K562 (cell line): ENCODE results near the gene FAM131C. TPM values are rescaled to one million over a fixed set of nuclear protein-coding genes. Genes with fewer than 3 reads are reported as not detected.

ENCODE experiments used
- CEBPB ChIP-seq: fragments of 450-650 bp; IDR thresholded peaks from 2 replicates; pipeline ENCODE4 v1.6.1; 2016; ENCODE audit warnings: missing genetic modification characterization, missing compliant biosample characterization
- KDM1A ChIP-seq, 2 experiments: fragments of 450-650 bp; IDR thresholded peaks; 2 replicates each; pipeline ENCODE4 v1.6.1; 2016; ENCODE audit warnings: mild to moderate bottlenecking in 2 of 2
- MYNN ChIP-seq, 2 experiments: sonication (generic); formaldehyde crosslinking in 1 of 2; IDR thresholded peaks; 2 replicates each; pipeline versions ENCODE4 v1.5.0 to v1.6.1; 2016 to 2020; ENCODE audit warnings: antibody characterized with exemption in 1 of 2, missing genetic modification reagents in 1 of 2
- NFIC ChIP-seq: fragments of 450-650 bp; IDR thresholded peaks from 2 replicates; pipeline ENCODE4 v1.6.1; 2017; ENCODE audit warnings: mild to moderate bottlenecking, inconsistent platforms
- PTTG1 ChIP-seq: fragments of 450-650 bp; IDR thresholded peaks from 2 replicates; pipeline ENCODE4 v1.6.1; 2016; ENCODE audit warnings: low read depth, mild to moderate bottlenecking, missing genetic modification characterization, missing compliant biosample characterization
- THAP7 ChIP-seq: fragments of 250-450 bp; sonication (Bioruptor Pico); IDR thresholded peaks from 2 replicates; pipeline ENCODE4 v1.5.0; 2021
- TRIM25 ChIP-seq: fragments of 450-650 bp; IDR thresholded peaks from 2 replicates; pipeline ENCODE4 v1.7.0; 2016; ENCODE audit warnings: borderline replicate concordance
- ZFP36 ChIP-seq: fragments of 150-350 bp; IDR thresholded peaks from 2 replicates; pipeline ENCODE4 v1.6.1; 2018; ENCODE audit warnings: low read length, low read depth; ENCODE audit not compliant: partially characterized antibody
- ZNF232 ChIP-seq: sonication (generic); formaldehyde crosslinking; IDR thresholded peaks from 2 replicates; pipeline ENCODE4 v1.8.0; 2022; ENCODE audit warnings: mild to moderate bottlenecking, missing genetic modification reagents
- ZNF253 ChIP-seq: fragments of 250-450 bp; sonication (Bioruptor Pico); conservative IDR thresholded peaks from 2 replicates; pipeline ENCODE4 v1.6.1; 2021; ENCODE audit warnings: mild to moderate bottlenecking
- ZNF395 ChIP-seq: fragments of 200-800 bp; sonication (Bioruptor generic); IDR thresholded peaks from 2 replicates; pipeline ENCODE4 v1.6.1; 2017; ENCODE audit warnings: missing genetic modification characterization, missing compliant biosample characterization
- polyA plus RNA-seq, 8 experiments: library from polyadenylated mRNA; depleted of rRNA in 4 of 8; stranded (reverse) in 5 of 8; unstranded in 3 of 8; fragments of >200 nt; fragmentation: Nextera tagmentation in 2 of 8; fragmentation: Illumina TruSeq in 1 of 8; extraction: Ambion mirVana in 2 of 8; extraction: Trizol in 1 of 8; gene quantifications; 2 replicates each; pipeline versions ENCODE4 v1.2.1 to v1.2.3, GENCODE V29; 2011 to 2014; ENCODE audit warnings: inconsistent platforms in 1 of 8, missing spikeins in 1 of 8
- total RNA-seq, 7 experiments: library from RNA; depleted of rRNA in 6 of 7; stranded (reverse); fragments of >200 nt in 6 of 7; fragmentation: Illumina TruSeq in 2 of 7; extraction: Trizol in 2 of 7; gene quantifications; 2 replicates each; pipeline versions ENCODE4 v1.2.1 to v1.2.3, GENCODE V29; 2011 to 2021; ENCODE audit warnings: low replicate concordance in 1 of 7
- TF ChIP-seq, protein P1 (sequence below): fragments of 450-650 bp; formaldehyde crosslinking; IDR thresholded peaks from 2 replicates; pipeline ENCODE4 v1.4.0; 2022; ENCODE audit warnings: missing genetic modification characterization
- TF ChIP-seq, protein P2 (sequence below): fragments of 450-650 bp; IDR thresholded peaks from 2 replicates; pipeline ENCODE4 v1.6.1; 2016; ENCODE audit warnings: missing biosample characterization, missing genetic modification characterization
- TF ChIP-seq, protein P3 (sequence below): IDR thresholded peaks from 2 replicates; pipeline ENCODE4 v1.6.1; 2011; ENCODE audit not compliant: insufficient read length; ENCODE audit errors: extremely low read depth

Gene FAM131C
- total and polyA plus RNA-seq, 9 of the 15 experiments (the other 6 are each of a cell fraction or from before 2014, with no cell fraction given), result 0.10 to 0.29 (median 0.16) TPM; not detected in 6

- TF ChIP-seq TRIM25, result no peak
- TF ChIP-seq, protein P1, sequence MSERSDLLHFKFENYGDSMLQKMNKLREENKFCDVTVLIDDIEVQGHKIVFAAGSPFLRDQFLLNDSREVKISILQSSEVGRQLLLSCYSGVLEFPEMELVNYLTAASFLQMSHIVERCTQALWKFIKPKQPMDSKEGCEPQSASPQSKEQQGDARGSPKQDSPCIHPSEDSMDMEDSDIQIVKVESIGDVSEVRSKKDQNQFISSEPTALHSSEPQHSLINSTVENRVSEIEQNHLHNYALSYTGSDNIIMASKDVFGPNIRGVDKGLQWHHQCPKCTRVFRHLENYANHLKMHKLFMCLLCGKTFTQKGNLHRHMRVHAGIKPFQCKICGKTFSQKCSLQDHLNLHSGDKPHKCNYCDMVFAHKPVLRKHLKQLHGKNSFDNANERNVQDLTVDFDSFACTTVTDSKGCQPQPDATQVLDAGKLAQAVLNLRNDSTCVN, result no peak
- TF ChIP-seq PTTG1 (tag), result no peak
- TF ChIP-seq ZNF253 (CRISPR knock-in tag), result no peak
- no peak for TF ChIP-seq ZNF232
- TF ChIP-seq MYNN (IDR thresholded peaks at IDR 0.05), result 0 out of 2 replicates have a peak, but pooled peaks have one; percentile 35
- TF ChIP-seq MYNN (CRISPR knock-in tag; IDR thresholded peaks at IDR 0.05), result no peak
- TF ChIP-seq, protein P2, sequence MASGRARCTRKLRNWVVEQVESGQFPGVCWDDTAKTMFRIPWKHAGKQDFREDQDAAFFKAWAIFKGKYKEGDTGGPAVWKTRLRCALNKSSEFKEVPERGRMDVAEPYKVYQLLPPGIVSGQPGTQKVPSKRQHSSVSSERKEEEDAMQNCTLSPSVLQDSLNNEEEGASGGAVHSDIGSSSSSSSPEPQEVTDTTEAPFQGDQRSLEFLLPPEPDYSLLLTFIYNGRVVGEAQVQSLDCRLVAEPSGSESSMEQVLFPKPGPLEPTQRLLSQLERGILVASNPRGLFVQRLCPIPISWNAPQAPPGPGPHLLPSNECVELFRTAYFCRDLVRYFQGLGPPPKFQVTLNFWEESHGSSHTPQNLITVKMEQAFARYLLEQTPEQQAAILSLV (tag), result no peak
- TF ChIP-seq, protein P3, sequence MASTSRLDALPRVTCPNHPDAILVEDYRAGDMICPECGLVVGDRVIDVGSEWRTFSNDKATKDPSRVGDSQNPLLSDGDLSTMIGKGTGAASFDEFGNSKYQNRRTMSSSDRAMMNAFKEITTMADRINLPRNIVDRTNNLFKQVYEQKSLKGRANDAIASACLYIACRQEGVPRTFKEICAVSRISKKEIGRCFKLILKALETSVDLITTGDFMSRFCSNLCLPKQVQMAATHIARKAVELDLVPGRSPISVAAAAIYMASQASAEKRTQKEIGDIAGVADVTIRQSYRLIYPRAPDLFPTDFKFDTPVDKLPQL, result no peak
- no peak for TF ChIP-seq CEBPB (tag)
- TF ChIP-seq ZNF395 (CRISPR knock-in tag), result no peak
- TF ChIP-seq THAP7 (CRISPR knock-in tag), result no peak
- TF ChIP-seq ZFP36, result peak; percentile 10
- no peak for TF ChIP-seq NFIC
- no peak for TF ChIP-seq KDM1A (IDR thresholded peaks at IDR 0.05)
Measured at GRCh38 chr1:16078925-16079656, 5.6 kb upstream of the FAM131C start (continued).
